Right atrium auricular region (tissue), 2 donors: ENCODE results near the gene FGF18. TPM values are rescaled to one million over a fixed set of nuclear protein-coding genes. Genes with fewer than 3 reads are reported as not detected.

Experiments used
- DNase-seq: peaks from one replicate; pipeline ENCODE4 v3.0.0-alpha.2; 2019; ENCODE audit warnings: low spot score
- H3K27ac ChIP-seq, 2 donors: fragments of 200-600 bp; sonication (generic); 1 replicate in 1 of 2; 2 replicates in 1 of 2; pipeline ENCODE4 v1.5.1; 2016 to 2019
- H3K27me3 ChIP-seq, 2 donors: fragments of 200-600 bp; sonication (generic); one replicate each; pipeline versions ENCODE4 v1.5.1 to v1.6.0; 2017 to 2019
- H3K36me3 ChIP-seq: fragments of 200-600 bp; sonication (generic); one replicate; pipeline ENCODE4 v1.5.1; 2016
- H3K4me1 ChIP-seq, 2 donors: fragments of 200-600 bp; sonication (generic); one replicate each; pipeline versions ENCODE4 v1.5.1 to v1.6.0; 2017 to 2019
- H3K4me3 ChIP-seq, 2 donors: fragments of 200-600 bp; sonication (generic); 1 replicate in 1 of 2; 2 replicates in 1 of 2; pipeline ENCODE4 v1.5.1; 2017 to 2019; ENCODE audit warnings: mild to moderate bottlenecking in 1 of 2, moderate library complexity in 1 of 2
- H3K9me3 ChIP-seq, 2 donors: fragments of 200-600 bp; sonication (generic); one replicate each; pipeline ENCODE4 v1.5.1; 2019
- CTCF ChIP-seq, 2 donors: fragments of 200-600 bp; sonication (generic); IDR thresholded peaks; one replicate each; pipeline ENCODE4 v1.5.1; 2019; ENCODE audit warnings: antibody characterized with exemption in 2 of 2
- total RNA-seq, 2 donors: library from RNA; depleted of rRNA; stranded (reverse); fragments of >200 nt; gene quantifications; one replicate each; pipeline ENCODE4 v1.1.0, GENCODE V29; 2016

FGF18 gene
- total RNA-seq, 2 donors from 2014 or later = 2.2 to 2.7 TPM

- H3K27me3 ChIP-seq = no peaks in the 10 kb centered on the region
- no peak overlapping the region for H3K27ac ChIP-seq
- no peak for TF ChIP-seq CTCF (IDR thresholded peaks at IDR 0.05)
- peaks cover 0 to 10% of the 10 kb centered on the region in 2 donors for H3K4me1 ChIP-seq
- no peak overlapping the region for H3K4me3 ChIP-seq
- H3K36me3 ChIP-seq = no peaks in the 10 kb centered on the region
- H3K9me3 ChIP-seq = peaks cover 0 to 6% of the 10 kb centered on the region in 2 donors
- DNase-seq = no peak
Measured at GRCh38 chr5:171477101-171477500, 57.7 kb downstream of the FGF18 start.

- no peak overlapping the region for H3K4me3 ChIP-seq
- TF ChIP-seq CTCF (IDR thresholded peaks at IDR 0.05) = no peak
- H3K36me3 ChIP-seq = no peaks in the 10 kb centered on the region
- no peaks in the 10 kb centered on the region for H3K27me3 ChIP-seq
- peaks cover 0 to 15% of the 10 kb centered on the region in 2 donors for H3K4me1 ChIP-seq
- H3K9me3 ChIP-seq = peaks cover 0 to 4% of the 10 kb centered on the region in 2 donors
- DNase-seq = no peak
- H3K27ac ChIP-seq = no peak overlapping the region
Measured at GRCh38 chr5:171477666-171478065, 58.2 kb downstream of the FGF18 start.

- no peak for TF ChIP-seq CTCF (IDR thresholded peaks at IDR 0.05)
- no peak for DNase-seq
- Histone ChIP-seq H3K27me3 (no peaks in the 10 kb centered on the region), H3K4me1 (peaks cover 0 to 17% of the 10 kb centered on the region in 2 donors), H3K4me3 (no peak overlapping the region), H3K9me3 (no peaks in the 10 kb centered on the region), H3K27ac (no peak overlapping the region), H3K36me3 (no peaks in the 10 kb centered on the region)
Measured at GRCh38 chr5:171478946-171479775, 59.7 kb downstream of the FGF18 start.

- no peaks in the 10 kb centered on the region for H3K9me3 ChIP-seq
- H3K36me3 ChIP-seq = no peaks in the 10 kb centered on the region
- H3K4me3 ChIP-seq = no peak overlapping the region
- no peaks in the 10 kb centered on the region for H3K27me3 ChIP-seq
- peaks cover 0 to 19% of the 10 kb centered on the region in 2 donors for H3K4me1 ChIP-seq
- DNase-seq = no peak
- TF ChIP-seq CTCF (IDR thresholded peaks at IDR 0.05) = no peak
- no peak overlapping the region for H3K27ac ChIP-seq
Measured at GRCh38 chr5:171479776-171480125, 60.3 kb downstream of the FGF18 start.

- no peak for DNase-seq
- TF ChIP-seq CTCF (IDR thresholded peaks at IDR 0.05) = no peak
- Histone ChIP-seq H3K4me3 (no peak overlapping the region), H3K27me3 (no peaks in the 10 kb centered on the region), H3K4me1 (peaks cover 0 to 19% of the 10 kb centered on the region in 2 donors), H3K27ac (no peak overlapping the region), H3K9me3 (no peaks in the 10 kb centered on the region), H3K36me3 (no peaks in the 10 kb centered on the region)
Measured at GRCh38 chr5:171480239-171480638, 60.8 kb downstream of the FGF18 start.
